Lung (tissue), 12 donors: ENCODE measurements around the gene DNAJC16. TPM values are rescaled to one million over a fixed set of nuclear protein-coding genes. Genes with fewer than 3 reads are reported as not detected.

Experiments
- ATAC-seq: fragments of 200-7000 bp; cut with Tn5 transposase; one replicate; pipeline ENCODE4 v1.9.1; 2020; ENCODE audit warnings: moderate number of reproducible peaks; ENCODE audit not compliant: insufficient read depth, low FRiP score
- DNase-seq, 3 donors: peaks; one replicate each; pipeline ENCODE4 v3.0.0-alpha.2; 2013 to 2017
- H3K27ac ChIP-seq, 2 donors: one replicate each; pipeline ENCODE4 v1.5.1; 2013; ENCODE audit warnings: mild to moderate bottlenecking in 2 of 2, moderate library complexity in 2 of 2, control low read depth in 1 of 2, inconsistent platforms in 1 of 2, low read depth in 1 of 2, low read length in 1 of 2
- H3K27me3 ChIP-seq, 3 donors: one replicate each; pipeline ENCODE4 v1.5.1; 2013; ENCODE audit warnings: low read length in 2 of 3; ENCODE audit not compliant: control insufficient read depth in 3 of 3, insufficient read depth in 3 of 3
- H3K36me3 ChIP-seq, 4 donors: one replicate each; pipeline ENCODE4 v1.5.1; 2013; ENCODE audit warnings: low read length in 4 of 4, mild to moderate bottlenecking in 1 of 4, moderate library complexity in 1 of 4; ENCODE audit not compliant: control insufficient read depth in 4 of 4, insufficient read depth in 4 of 4
- H3K4me1 ChIP-seq, 5 donors: one replicate each; pipeline ENCODE4 v1.5.1; 2013; ENCODE audit warnings: low read length in 5 of 5, mild to moderate bottlenecking in 2 of 5, moderate library complexity in 1 of 5; ENCODE audit not compliant: control insufficient read depth in 5 of 5, insufficient read depth in 5 of 5
- H3K4me3 ChIP-seq: one replicate; pipeline ENCODE4 v1.5.1; 2013; ENCODE audit warnings: mild to moderate bottlenecking, control low read depth, moderate library complexity
- H3K9ac ChIP-seq, 2 donors: one replicate each; pipeline ENCODE4 v1.5.1; 2013; ENCODE audit warnings: low read length in 2 of 2, control low read depth in 1 of 2; ENCODE audit not compliant: insufficient read depth in 1 of 2
- H3K9me3 ChIP-seq, 4 donors: one replicate each; pipeline ENCODE4 v1.5.1; 2013; ENCODE audit warnings: low read length in 3 of 4, mild to moderate bottlenecking in 1 of 4, moderate library complexity in 1 of 4; ENCODE audit not compliant: control insufficient read depth in 4 of 4, insufficient read depth in 3 of 4
- WGBS, 2 donors: extraction: QIAGEN DNeasy Blood & Tissue Kit; methylation state at CpG; one replicate each; pipeline ENCODE4 v1.1.7; 2013; 5-methylcytosine and 5-hydroxymethylcytosine counted together
- polyA plus RNA-seq, 2 donors: library from polyadenylated mRNA; stranded (reverse); fragments of 200-250 nt; gene quantifications; one replicate each; pipeline ENCODE4 v1.2.1, GENCODE V29; 2013
- total RNA-seq, 2 donors: library from RNA; depleted of rRNA in 1 of 2; stranded (reverse); fragments of >200 nt in 1 of 2; gene quantifications; one replicate each; pipeline ENCODE4 v1.2.1, GENCODE V29; 2014 to 2021
- TF ChIP-seq, protein P1 (sequence below): IDR thresholded peaks from 2 replicates; pipeline ENCODE4 v1.5.1; 2012; ENCODE audit warnings: mild to moderate bottlenecking; ENCODE audit errors: control extremely low read depth, extremely low read depth
- donor health status: control.
- donor health status: control.
- donor health status: Bipolar disorder and iron deficiency.
- donor health status: healthy.
- donor health status: DM: yes; HTN: yes; CAD: no.

The DNAJC16 gene
- total and polyA plus RNA-seq, 4 donors = 4.8 to 28.8 (median 12.8) TPM

DNA sequence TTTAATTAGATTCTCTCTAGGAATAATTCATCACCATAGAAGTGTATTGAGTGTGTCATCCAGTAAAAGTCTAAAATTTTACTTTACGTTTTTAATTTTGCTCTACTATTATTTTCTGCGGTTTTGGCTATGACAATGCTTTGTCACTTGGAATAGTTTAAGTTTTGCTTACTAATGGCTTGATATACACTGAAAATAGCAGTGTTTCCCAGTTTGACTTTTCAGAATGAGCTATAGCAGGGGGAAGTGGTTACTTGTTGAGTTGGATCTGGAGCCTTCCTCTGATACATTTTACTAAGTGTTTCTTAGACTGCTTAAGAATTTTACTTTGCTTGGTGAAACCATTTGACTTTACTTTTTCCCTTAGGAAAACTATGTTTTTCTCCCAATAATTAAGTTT, 5.0 kb downstream of the DNAJC16 start:
- Histone ChIP-seq H3K27ac (no peak overlapping the region), H3K9me3 (no peaks in the 10 kb centered on the region), H3K4me1 (peaks cover 0 to 9% (median 4%) of the 10 kb centered on the region in 5 donors), H3K27me3 (no peaks in the 10 kb centered on the region), H3K4me3 (no peak overlapping the region), H3K36me3 (peaks cover 9 to 15% (median 9%) of the 10 kb centered on the region in 4 donors), H3K9ac (no peak overlapping the region)
- TF ChIP-seq, protein P1, sequence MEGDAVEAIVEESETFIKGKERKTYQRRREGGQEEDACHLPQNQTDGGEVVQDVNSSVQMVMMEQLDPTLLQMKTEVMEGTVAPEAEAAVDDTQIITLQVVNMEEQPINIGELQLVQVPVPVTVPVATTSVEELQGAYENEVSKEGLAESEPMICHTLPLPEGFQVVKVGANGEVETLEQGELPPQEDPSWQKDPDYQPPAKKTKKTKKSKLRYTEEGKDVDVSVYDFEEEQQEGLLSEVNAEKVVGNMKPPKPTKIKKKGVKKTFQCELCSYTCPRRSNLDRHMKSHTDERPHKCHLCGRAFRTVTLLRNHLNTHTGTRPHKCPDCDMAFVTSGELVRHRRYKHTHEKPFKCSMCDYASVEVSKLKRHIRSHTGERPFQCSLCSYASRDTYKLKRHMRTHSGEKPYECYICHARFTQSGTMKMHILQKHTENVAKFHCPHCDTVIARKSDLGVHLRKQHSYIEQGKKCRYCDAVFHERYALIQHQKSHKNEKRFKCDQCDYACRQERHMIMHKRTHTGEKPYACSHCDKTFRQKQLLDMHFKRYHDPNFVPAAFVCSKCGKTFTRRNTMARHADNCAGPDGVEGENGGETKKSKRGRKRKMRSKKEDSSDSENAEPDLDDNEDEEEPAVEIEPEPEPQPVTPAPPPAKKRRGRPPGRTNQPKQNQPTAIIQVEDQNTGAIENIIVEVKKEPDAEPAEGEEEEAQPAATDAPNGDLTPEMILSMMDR = no peak
- no peak for ATAC-seq
- 31 to 73% methylated on average over 2 of the region's 2 CpGs for WGBS, 2 donors
- no peak for DNase-seq

DNA sequence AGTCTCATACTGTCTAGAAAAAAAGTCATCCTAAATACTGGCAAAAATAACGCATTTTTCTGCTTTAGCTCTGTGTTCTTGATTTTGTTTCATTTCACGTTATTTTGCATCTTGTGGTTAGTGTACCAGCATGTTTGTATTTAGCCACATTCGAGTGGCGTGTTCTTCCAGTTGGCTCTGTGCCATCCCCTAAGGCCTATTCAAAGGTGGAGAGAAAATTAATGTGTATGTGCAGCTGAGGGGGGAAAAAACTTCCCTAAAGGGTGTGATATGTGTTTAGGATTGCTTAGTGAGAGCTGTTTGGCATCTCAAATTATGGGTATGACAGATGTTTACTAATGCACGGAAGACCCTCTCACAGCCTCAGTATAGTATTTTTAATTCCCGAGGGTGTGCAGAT, 12.1 kb downstream of the DNAJC16 start:
- no peaks in the 10 kb centered on the region for H3K27me3 ChIP-seq
- TF ChIP-seq, protein P1 = no peak
- no peaks in the 10 kb centered on the region for H3K9me3 ChIP-seq
- no peak for ATAC-seq
- no peak overlapping the region for H3K27ac ChIP-seq
- H3K4me3 ChIP-seq = no peak overlapping the region
- H3K4me1 ChIP-seq = no peaks in the 10 kb centered on the region
- no peak for DNase-seq
- WGBS, 2 donors = 80 to 88% methylated on average over 6 of the region's 6 CpGs
- peaks cover 18 to 34% (median 25%) of the 10 kb centered on the region in 4 donors for H3K36me3 ChIP-seq
- H3K9ac ChIP-seq = no peak overlapping the region

DNA sequence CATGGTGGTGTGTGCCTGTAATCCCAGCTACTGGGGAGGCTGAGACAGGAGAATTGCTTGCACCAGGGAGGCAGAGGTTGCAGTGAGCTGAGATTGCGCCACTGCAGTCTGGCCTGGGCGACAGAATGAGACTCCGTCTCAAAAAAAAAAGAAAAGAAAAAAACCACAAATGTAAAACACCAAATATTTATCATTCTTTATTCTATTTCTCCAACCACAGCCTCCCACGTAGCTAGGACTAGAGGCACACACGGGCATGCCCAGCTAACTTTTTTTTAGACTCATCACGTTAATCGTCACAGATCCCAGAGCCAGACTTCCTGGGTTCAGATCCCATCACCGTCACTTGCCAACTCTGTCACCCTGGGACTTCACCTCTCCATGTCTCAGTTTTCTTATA, 13.5 kb downstream of the DNAJC16 start:
- peaks cover 12 to 32% (median 25%) of the 10 kb centered on the region in 4 donors for H3K36me3 ChIP-seq
- TF ChIP-seq, protein P1 = no peak
- 84 to 89% methylated on average over 8 of the region's 8 CpGs for WGBS, 2 donors

DNA sequence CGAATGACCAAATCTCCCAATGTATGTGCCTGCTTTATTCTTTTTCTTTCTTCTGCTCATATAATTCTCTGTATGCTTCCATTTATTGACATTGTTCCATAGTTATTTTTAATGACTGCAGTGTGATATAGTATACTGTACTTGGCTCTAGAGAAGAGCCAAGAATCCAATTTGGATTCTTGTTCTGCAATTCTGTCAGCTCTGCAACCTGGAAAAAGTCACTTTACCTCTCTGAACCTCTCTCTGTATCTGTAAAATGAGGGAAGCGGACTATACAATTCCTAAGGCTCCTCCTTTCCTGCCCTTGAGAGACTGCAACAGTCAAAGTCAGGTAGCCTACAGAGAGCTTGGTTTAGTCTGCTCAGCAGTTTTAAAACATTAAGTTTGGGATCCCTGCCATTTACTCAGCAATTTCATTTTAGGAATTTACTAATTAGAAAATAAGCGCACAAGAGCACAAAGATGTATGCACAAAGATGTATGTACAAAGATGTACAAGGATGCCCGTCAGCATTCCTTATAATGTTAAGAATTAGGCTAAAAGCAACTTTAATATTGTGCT, 14.7 kb downstream of the DNAJC16 start:
- no peak for DNase-seq
- TF ChIP-seq, protein P1 = no peak

More for the DNA sequence above, 13.5 kb downstream of the DNAJC16 start:
- Histone ChIP-seq H3K9me3 (no peaks in the 10 kb centered on the region), H3K27me3 (no peaks in the 10 kb centered on the region), H3K27ac (no peak overlapping the region), H3K4me1 (no peaks in the 10 kb centered on the region), H3K9ac (no peak overlapping the region), H3K4me3 (no peak overlapping the region)
- no peak for DNase-seq
- no peak for ATAC-seq

More for the DNA sequence above, 14.7 kb downstream of the DNAJC16 start:
- ATAC-seq = no peak
- no peaks in the 10 kb centered on the region for H3K9me3 ChIP-seq
- no peaks in the 10 kb centered on the region for H3K27me3 ChIP-seq
- H3K4me1 ChIP-seq = no peaks in the 10 kb centered on the region
- H3K27ac ChIP-seq = no peak overlapping the region
- 74 to 85% methylated on average over 4 of the region's 4 CpGs for WGBS, 2 donors
- H3K9ac ChIP-seq = no peak overlapping the region
- no peak overlapping the region for H3K4me3 ChIP-seq
- H3K36me3 ChIP-seq = peaks cover 17 to 37% (median 27%) of the 10 kb centered on the region in 4 donors
